NB4 (cell line): ENCODE results near the gene RCC1.

Experiments used
- DNase-seq: peaks from one replicate; pipeline ENCODE4 v3.0.0; 2010; ENCODE audit warnings: low read depth
- H3K4me3 ChIP-seq: one replicate; pipeline ENCODE4 v1.5.1; 2011; ENCODE audit warnings: mild to moderate bottlenecking, low read depth, low read length, moderate library complexity
- CTCF ChIP-seq: IDR thresholded peaks from one replicate; pipeline ENCODE4 v1.5.1; 2012; ENCODE audit warnings: low read depth, low read length
- MAX ChIP-seq: IDR thresholded peaks from 2 replicates; pipeline ENCODE4 v1.6.1; 2011; ENCODE audit warnings: low read depth, low read length
- MYC ChIP-seq: IDR thresholded peaks from 2 replicates; pipeline ENCODE4 v1.6.1; 2011; ENCODE audit warnings: low read depth, low read length
- POLR2A ChIP-seq: IDR thresholded peaks from 2 replicates; pipeline ENCODE4 v1.6.1; 2011; ENCODE audit warnings: mild to moderate bottlenecking; ENCODE audit not compliant: insufficient read length; ENCODE audit errors: extremely low read depth

Gene RCC1

GRCh38 chr1:28503117-28503516 lies 2.7 kb upstream of the RCC1 start:
- no peak for DNase-seq
- H3K4me3 ChIP-seq, result no peak overlapping the region
- TF ChIP-seq MYC (no peak), POLR2A (no peak), CTCF (no peak), MAX (no peak)

- peak overlapping the region; percentile 92 for H3K4me3 ChIP-seq
- TF ChIP-seq MAX (peak; percentile 38; the same call in 1 of the 2 replicates), POLR2A (no peak)
- peak; percentile 33 for DNase-seq
Measured at GRCh38 chr1:28506907-28507246, 1.0 kb downstream of the RCC1 start.

DNA sequence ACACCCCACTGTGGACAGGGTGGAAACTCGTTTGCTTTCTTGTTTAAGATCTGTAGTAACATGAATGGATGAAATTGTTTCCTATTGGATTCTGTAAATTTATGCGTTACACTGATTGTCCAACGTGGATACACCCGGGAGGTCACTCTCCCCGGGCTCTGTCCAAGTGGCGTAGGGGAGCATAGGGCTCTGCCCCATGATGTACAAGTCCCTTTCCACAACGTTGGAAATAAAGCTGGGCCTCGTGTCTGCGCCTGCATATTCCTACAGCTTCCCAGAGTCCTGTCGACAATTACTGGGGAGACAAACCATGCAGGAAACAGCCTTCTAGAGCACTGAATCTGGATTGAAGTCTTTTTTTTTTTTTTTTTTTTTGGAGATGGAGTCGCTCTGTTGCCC lies 1.4 kb downstream of the RCC1 start:
- H3K4me3 ChIP-seq, result peak overlapping the region; percentile 92
- TF ChIP-seq MYC (no peak), POLR2A (no peak), MAX (no peak), CTCF (no peak)
- DNase-seq, result peak; percentile 48

DNA sequence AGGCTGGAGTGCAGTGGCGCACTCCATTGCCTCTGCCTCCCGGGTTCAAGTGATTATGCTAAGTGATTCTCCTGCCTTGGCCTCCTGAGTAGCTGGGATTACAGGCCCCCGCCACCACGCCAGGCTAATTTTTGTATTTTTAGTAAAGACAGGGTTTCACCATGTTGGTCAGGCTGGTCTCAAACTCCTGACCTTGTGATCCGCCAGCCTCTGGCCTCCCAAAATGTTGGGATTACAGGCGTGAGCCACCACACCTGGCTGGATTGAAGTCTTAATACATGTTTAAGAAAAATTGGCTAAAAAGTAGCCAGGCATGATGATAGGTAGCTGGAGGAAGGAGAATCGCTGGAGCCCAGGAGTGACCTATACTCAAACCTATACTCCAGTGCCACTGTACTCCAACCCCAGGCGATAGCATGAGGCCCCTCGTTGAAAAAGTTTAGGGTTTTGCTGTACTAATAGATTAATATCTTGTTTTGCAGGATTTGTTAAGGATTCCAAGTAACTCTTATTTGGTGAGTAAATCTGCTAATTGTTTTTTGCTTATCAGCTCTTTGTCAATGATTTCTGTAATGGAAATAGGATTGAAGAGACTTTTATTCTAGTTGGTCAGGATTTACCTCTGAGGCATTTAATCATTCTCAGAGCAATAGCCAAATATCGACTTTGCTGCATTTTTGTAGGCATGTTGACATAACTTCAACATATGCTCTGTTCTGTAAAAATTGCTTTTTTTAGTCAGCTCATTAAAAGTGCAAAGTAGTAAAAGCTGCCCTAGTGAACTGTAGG lies 2.0 kb downstream of the RCC1 start:
- TF ChIP-seq CTCF, result no peak
- TF ChIP-seq MAX, result no peak
- no peak for TF ChIP-seq POLR2A
- TF ChIP-seq MYC, result no peak
- H3K4me3 ChIP-seq, result peak overlapping the region; percentile 92
- DNase-seq, result peak; percentile 37

- TF ChIP-seq POLR2A (peak; percentile 18), CTCF (no peak), MYC (no peak)
- H3K4me3 ChIP-seq, result peak overlapping the region; percentile 92
- peak; percentile 44 for DNase-seq
Measured at GRCh38 chr1:28508435-28508754, 2.6 kb downstream of the RCC1 start.

GRCh38 chr1:28509705-28510272 lies 3.9 kb downstream of the RCC1 start:
- TF ChIP-seq MAX, result no peak
- TF ChIP-seq CTCF, result no peak
- TF ChIP-seq MYC, result no peak
- no peak for TF ChIP-seq POLR2A
- peak; percentile 62 for DNase-seq
- H3K4me3 ChIP-seq, result peak overlapping the region; percentile 92
